Measurements from ENCODE around the gene TTLL8.

The TTLL8 gene

DNA sequence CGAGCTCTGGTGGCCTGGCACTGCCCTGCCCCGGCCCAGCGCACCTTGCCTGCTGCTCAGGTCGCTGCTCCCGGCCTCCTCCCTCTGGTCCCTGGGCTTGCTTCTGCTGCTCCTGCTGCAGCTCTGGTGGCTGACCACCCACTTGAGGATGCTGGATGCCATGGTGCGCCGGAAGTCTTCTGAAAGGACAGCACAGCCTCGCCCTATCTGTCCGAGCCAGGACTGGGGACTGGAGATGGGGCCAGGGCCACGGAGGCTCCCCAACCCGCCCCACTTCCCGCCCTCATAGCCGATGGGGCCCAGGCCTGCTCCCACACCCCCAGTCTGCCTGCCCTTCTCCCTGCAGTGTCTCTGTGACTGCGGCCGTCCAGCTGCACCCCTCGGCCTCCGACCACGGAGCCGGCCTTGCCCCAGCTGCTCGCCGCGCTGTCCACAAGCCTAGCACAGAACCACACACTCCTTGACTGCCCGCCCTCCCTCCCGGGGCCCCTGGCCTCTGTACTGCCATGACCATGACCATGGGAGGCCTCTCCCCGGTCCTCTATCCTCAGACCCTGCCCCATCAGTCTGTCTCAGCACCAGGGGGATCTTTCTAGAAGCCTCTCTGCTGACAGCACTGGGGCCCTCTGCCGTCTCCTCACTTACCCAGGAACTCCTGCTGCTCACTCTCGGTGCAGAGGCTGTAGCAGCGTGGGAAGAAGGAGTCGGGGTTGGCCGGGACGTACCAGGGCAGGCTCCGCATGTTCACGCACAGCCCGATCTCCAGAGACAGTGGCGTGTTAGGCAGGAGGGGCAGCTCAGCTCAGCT lies 12.7 kb downstream of the TTLL8 start:
- no peak overlapping the region for H3K4me3 ChIP-seq (ENCODE audit: low read length)
- no peaks in the 10 kb centered on the region for H3F3A ChIP-seq (ENCODE audit: insufficient read depth, low read length)
- H2AFZ ChIP-seq (ENCODE audit: low read length), result no peak overlapping the region
- no peak overlapping the region for H3K27ac ChIP-seq (ENCODE audit: low read length)
- no peak overlapping the region for H3K4me2 ChIP-seq (ENCODE audit: low read depth, low read length)
- H4K20me1 ChIP-seq (ENCODE audit: insufficient read depth, low read length), result no peaks in the 10 kb centered on the region
- H3K27me3 ChIP-seq (replicated peaks; ENCODE audit: insufficient read depth, low read length), result peaks cover 96% of the 10 kb centered on the region
- TF ChIP-seq EZH2 (optimal IDR thresholded peaks at IDR 0.05; ENCODE audit: low read depth, low read length) (no peak), EZH2phosphoT487 (IDR thresholded peaks at IDR 0.05; ENCODE audit: low read length) (no peak)
- TF ChIP-seq, protein P1, sequence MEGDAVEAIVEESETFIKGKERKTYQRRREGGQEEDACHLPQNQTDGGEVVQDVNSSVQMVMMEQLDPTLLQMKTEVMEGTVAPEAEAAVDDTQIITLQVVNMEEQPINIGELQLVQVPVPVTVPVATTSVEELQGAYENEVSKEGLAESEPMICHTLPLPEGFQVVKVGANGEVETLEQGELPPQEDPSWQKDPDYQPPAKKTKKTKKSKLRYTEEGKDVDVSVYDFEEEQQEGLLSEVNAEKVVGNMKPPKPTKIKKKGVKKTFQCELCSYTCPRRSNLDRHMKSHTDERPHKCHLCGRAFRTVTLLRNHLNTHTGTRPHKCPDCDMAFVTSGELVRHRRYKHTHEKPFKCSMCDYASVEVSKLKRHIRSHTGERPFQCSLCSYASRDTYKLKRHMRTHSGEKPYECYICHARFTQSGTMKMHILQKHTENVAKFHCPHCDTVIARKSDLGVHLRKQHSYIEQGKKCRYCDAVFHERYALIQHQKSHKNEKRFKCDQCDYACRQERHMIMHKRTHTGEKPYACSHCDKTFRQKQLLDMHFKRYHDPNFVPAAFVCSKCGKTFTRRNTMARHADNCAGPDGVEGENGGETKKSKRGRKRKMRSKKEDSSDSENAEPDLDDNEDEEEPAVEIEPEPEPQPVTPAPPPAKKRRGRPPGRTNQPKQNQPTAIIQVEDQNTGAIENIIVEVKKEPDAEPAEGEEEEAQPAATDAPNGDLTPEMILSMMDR (IDR thresholded peaks at IDR 0.05; ENCODE audit: low read length), result no peak
- no peaks in the 10 kb centered on the region for H3K9me3 ChIP-seq (replicated peaks; ENCODE audit: insufficient read depth, low read length)
- no peak overlapping the region for H3K9ac ChIP-seq (ENCODE audit: low read length)
- no peaks in the 10 kb centered on the region for H3K9me2 ChIP-seq (replicated peaks; ENCODE audit: insufficient read depth, low read length)
- DNase-seq, result no peak
- H3K79me2 ChIP-seq (ENCODE audit: low read length), result no peaks in the 10 kb centered on the region
- H3K36me3 ChIP-seq (replicated peaks; ENCODE audit: insufficient read depth, low read length), result no peaks in the 10 kb centered on the region
- no peaks in the 10 kb centered on the region for H3K4me1 ChIP-seq (ENCODE audit: low read length)

DNA sequence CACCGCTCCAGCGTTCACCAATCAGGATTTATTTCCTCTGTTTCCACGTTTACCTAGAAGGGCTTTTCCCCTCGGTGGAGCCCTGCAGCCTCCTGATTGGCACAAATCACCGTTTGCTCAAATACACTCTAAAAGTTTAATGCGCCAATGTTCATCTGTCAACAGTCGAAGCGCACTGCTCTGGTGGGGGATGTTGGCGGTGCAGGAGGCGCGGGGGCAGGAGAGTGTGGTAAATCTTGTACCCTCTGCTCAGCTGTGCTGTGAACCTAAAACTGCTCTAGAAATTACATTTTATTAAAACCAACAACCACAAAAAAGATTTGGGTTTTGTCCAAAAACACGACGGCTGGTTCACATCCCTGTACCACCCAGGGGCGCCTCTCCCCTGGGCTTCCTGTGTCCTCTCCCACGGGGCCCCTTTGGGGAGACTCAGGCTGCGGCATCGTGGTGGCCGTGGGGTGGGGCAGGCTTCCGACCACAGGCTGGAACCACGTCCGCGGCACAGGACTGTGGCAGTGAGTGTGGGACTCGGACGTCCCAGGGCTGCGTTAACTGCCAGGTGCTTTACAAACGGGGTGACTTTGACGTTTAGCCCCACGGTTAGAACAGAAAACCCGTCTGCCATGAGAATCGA lies 13.5 kb downstream of the TTLL8 start:
- H3K4me3 ChIP-seq (ENCODE audit: low read length), result no peak overlapping the region
- no peak for DNase-seq
- H3F3A ChIP-seq (ENCODE audit: insufficient read depth, low read length), result no peaks in the 10 kb centered on the region
- H3K27me3 ChIP-seq (replicated peaks; ENCODE audit: insufficient read depth, low read length), result peaks cover 96% of the 10 kb centered on the region
- H4K20me1 ChIP-seq (ENCODE audit: insufficient read depth, low read length), result no peaks in the 10 kb centered on the region
- no peaks in the 10 kb centered on the region for H3K4me1 ChIP-seq (ENCODE audit: low read length)
- no peaks in the 10 kb centered on the region for H3K9me3 ChIP-seq (replicated peaks; ENCODE audit: insufficient read depth, low read length)
- H3K36me3 ChIP-seq (replicated peaks; ENCODE audit: insufficient read depth, low read length), result no peaks in the 10 kb centered on the region
- H3K9ac ChIP-seq (ENCODE audit: low read length), result no peak overlapping the region
- TF ChIP-seq EZH2 (optimal IDR thresholded peaks at IDR 0.05; ENCODE audit: low read depth, low read length) (no peak), EZH2phosphoT487 (IDR thresholded peaks at IDR 0.05; ENCODE audit: low read length) (no peak)
- TF ChIP-seq, protein P1 (IDR thresholded peaks at IDR 0.05; ENCODE audit: low read length), result no peak
- no peak overlapping the region for H3K4me2 ChIP-seq (ENCODE audit: low read depth, low read length)
- no peaks in the 10 kb centered on the region for H3K9me2 ChIP-seq (replicated peaks; ENCODE audit: insufficient read depth, low read length)
- H3K79me2 ChIP-seq (ENCODE audit: low read length), result no peaks in the 10 kb centered on the region
- H2AFZ ChIP-seq (ENCODE audit: low read length), result no peak overlapping the region
- no peak overlapping the region for H3K27ac ChIP-seq (ENCODE audit: low read length)

DNA sequence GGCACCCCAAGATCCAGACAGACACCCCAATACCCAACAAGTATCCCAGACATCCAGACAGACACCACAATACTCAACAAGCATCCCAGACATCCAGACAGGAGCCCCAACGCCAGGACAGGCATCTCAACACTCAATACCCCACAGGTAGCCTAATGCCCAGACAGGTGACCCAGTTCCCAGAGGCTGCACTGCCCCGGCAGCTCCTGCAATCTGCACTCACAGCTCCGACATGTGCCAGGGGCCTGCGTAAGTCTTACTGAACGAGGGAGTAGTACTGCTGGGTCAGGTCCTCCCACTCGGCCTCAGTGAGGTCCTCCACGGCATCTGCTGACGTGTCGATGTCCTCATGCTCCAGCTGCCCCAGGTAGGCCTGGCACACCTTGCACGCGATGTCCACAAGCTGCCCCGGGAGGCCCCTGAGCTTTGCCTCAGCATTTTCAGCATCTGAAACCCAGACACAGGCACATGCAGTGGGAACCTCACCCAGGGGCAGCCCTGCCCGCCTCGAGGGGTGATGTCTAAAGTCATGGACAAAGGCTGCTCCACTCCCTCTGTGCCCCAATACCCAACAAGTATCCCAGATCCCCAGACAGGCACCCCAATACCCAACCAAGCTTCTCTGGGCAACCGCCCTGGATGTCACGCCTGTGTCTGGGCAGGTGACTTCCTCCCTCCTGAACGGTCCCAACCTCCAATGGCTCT lies 16.6 kb downstream of the TTLL8 start:
- no peaks in the 10 kb centered on the region for H4K20me1 ChIP-seq (ENCODE audit: insufficient read depth, low read length)
- H3K4me2 ChIP-seq (ENCODE audit: low read depth, low read length), result no peak overlapping the region
- DNase-seq, result no peak
- TF ChIP-seq, protein P1 (IDR thresholded peaks at IDR 0.05; ENCODE audit: low read length), result no peak
- TF ChIP-seq EZH2 (optimal IDR thresholded peaks at IDR 0.05; ENCODE audit: low read depth, low read length) (no peak), EZH2phosphoT487 (IDR thresholded peaks at IDR 0.05; ENCODE audit: low read length) (no peak)
- H3K36me3 ChIP-seq (replicated peaks; ENCODE audit: insufficient read depth, low read length), result no peaks in the 10 kb centered on the region
- no peaks in the 10 kb centered on the region for H3K9me2 ChIP-seq (replicated peaks; ENCODE audit: insufficient read depth, low read length)
- no peaks in the 10 kb centered on the region for H3K9me3 ChIP-seq (replicated peaks; ENCODE audit: insufficient read depth, low read length)
- H3F3A ChIP-seq (ENCODE audit: insufficient read depth, low read length), result no peaks in the 10 kb centered on the region
- no peak overlapping the region for H3K27ac ChIP-seq (ENCODE audit: low read length)
- no peaks in the 10 kb centered on the region for H3K4me1 ChIP-seq (ENCODE audit: low read length)
- H3K4me3 ChIP-seq (ENCODE audit: low read length), result no peak overlapping the region
- H2AFZ ChIP-seq (ENCODE audit: low read length), result no peak overlapping the region
- no peak overlapping the region for H3K9ac ChIP-seq (ENCODE audit: low read length)
- H3K79me2 ChIP-seq (ENCODE audit: low read length), result no peaks in the 10 kb centered on the region
- H3K27me3 ChIP-seq (replicated peaks; ENCODE audit: insufficient read depth, low read length), result peaks cover 97% of the 10 kb centered on the region
